Measurements from ENCODE around the gene ZNF512. TPM values are rescaled to one million over a fixed set of nuclear protein-coding genes. Genes with fewer than 3 reads are reported as not detected.

ZNF512 gene
- total RNA-seq, 1 experiment from 2014 or later, result not detected

DNA sequence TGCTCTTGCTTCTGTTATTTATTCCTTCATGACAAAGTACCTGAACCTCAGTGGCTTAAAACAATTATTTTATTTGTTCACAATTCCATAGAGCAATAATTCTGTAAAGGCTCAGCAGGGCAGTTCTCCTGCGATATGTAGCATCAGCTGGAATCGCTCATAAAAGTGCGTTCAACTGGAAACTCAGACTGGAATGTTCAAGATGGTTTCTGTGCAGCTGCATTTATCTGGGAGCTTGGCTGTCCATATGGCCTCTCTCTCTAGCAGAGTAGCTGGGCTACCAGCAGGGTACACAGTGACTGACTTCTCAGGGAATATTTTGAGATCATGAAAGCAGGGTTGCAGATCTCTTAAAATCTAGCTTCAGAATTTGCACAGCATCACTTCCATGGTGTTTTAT, 32.5 kb downstream of the ZNF512 start:
- TF ChIP-seq EZH2phosphoT487 (IDR thresholded peaks at IDR 0.05; ENCODE audit: borderline replicate concordance, low read length) (no peak), EZH2 (IDR thresholded peaks at IDR 0.05; ENCODE audit: low read length, unreplicated experiment) (no peak)
- TF ChIP-seq, protein P1, sequence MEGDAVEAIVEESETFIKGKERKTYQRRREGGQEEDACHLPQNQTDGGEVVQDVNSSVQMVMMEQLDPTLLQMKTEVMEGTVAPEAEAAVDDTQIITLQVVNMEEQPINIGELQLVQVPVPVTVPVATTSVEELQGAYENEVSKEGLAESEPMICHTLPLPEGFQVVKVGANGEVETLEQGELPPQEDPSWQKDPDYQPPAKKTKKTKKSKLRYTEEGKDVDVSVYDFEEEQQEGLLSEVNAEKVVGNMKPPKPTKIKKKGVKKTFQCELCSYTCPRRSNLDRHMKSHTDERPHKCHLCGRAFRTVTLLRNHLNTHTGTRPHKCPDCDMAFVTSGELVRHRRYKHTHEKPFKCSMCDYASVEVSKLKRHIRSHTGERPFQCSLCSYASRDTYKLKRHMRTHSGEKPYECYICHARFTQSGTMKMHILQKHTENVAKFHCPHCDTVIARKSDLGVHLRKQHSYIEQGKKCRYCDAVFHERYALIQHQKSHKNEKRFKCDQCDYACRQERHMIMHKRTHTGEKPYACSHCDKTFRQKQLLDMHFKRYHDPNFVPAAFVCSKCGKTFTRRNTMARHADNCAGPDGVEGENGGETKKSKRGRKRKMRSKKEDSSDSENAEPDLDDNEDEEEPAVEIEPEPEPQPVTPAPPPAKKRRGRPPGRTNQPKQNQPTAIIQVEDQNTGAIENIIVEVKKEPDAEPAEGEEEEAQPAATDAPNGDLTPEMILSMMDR (conservative IDR thresholded peaks at IDR 0.05; ENCODE audit: low read depth, low read length), result no peak
- H4K20me1 ChIP-seq (ENCODE audit: low read length), result no peaks in the 10 kb centered on the region
- CTCF ChIA-PET, result no interaction called here

DNA sequence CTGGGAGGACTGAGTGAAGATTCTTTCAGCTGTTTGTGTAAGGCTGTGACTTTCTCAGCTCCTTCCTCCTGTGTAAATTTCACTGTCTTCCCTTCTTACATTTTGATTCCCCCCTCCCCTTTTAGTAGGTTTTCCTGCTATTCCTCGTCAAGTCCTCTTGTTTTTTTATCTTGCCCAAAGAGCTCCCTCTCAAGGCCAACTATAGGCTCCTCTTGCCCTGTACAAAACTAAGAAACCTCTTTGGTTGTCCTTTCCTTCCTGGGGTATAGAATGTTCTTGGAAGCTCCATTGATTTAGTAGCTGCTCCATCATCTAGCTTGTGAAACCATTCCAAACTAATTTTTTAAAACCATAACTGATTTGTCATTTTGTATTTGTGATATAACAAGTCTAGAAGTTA, 38.7 kb downstream of the ZNF512 start:
- H3K9me3 ChIP-seq (ENCODE audit: low read length), result no peaks in the 10 kb centered on the region
- ATAC-seq (no peak), DNase-seq (no peak)
- H3K9me2 ChIP-seq (replicated peaks; ENCODE audit: low read length), result peaks cover 3% of the 10 kb centered on the region; the same call in 1 of the 2 replicates
- no peaks in the 10 kb centered on the region for H3F3A ChIP-seq (ENCODE audit: low read length, unreplicated experiment)
- peaks cover 17% of the 10 kb centered on the region for H3K4me1 ChIP-seq (ENCODE audit: insufficient read depth, low read length)
- no peaks in the 10 kb centered on the region for H3K79me2 ChIP-seq (ENCODE audit: low read length)
- no peak overlapping the region for H3K4me3 ChIP-seq (ENCODE audit: low read length)
- ChIA-PET POLR2A (ENCODE audit: unreplicated experiment) (no interaction called here), CTCF (interaction anchor here (0.7 kb wide), 1 partner anchor 14 kb away, joined by 3 read pairs; no protein-coding TSS in a partner anchor)
- no peaks in the 10 kb centered on the region for H3K27me3 ChIP-seq (ENCODE audit: low read length)
- H3K9ac ChIP-seq (ENCODE audit: low read length), result no peak overlapping the region
- no peak overlapping the region for H3K27ac ChIP-seq (ENCODE audit: low read length)
- H3K4me2 ChIP-seq (ENCODE audit: low read length), result no peak overlapping the region
- H2AFZ ChIP-seq (ENCODE audit: low read length), result no peak overlapping the region
- no TSS peak for BruUV-seq (replicated peaks)
- no peaks in the 10 kb centered on the region for H3K36me3 ChIP-seq (ENCODE audit: low read depth, low read length)
- H4K20me1 ChIP-seq (ENCODE audit: low read length), result no peaks in the 10 kb centered on the region
- intact Hi-C loops (cut with micrococcal nuclease), result no loop called here
- TF ChIP-seq, protein P1 (conservative IDR thresholded peaks at IDR 0.05; ENCODE audit: low read depth, low read length), result peak; percentile 39; the same call in 1 of the 2 replicates
- TF ChIP-seq EZH2phosphoT487 (IDR thresholded peaks at IDR 0.05; ENCODE audit: borderline replicate concordance, low read length), result no peak

More for the DNA sequence above, 32.5 kb downstream of the ZNF512 start:
- Histone ChIP-seq H3K9ac (ENCODE audit: low read length) (no peak overlapping the region), H2AFZ (ENCODE audit: low read length) (0 out of 2 replicates have a peak overlapping the region, but pooled peaks have one; percentile 14), H3K9me3 (ENCODE audit: low read length) (no peaks in the 10 kb centered on the region), H3K9me2 (replicated peaks; ENCODE audit: low read length) (no peaks in the 10 kb centered on the region), H3K27me3 (ENCODE audit: low read length) (no peaks in the 10 kb centered on the region), H3K79me2 (ENCODE audit: low read length) (no peaks in the 10 kb centered on the region), H3K36me3 (ENCODE audit: low read depth, low read length) (no peaks in the 10 kb centered on the region), H3F3A (ENCODE audit: low read length, unreplicated experiment) (no peaks in the 10 kb centered on the region), H3K4me1 (ENCODE audit: insufficient read depth, low read length) (no peaks in the 10 kb centered on the region), H3K27ac (ENCODE audit: low read length) (no peak overlapping the region), H3K4me3 (ENCODE audit: low read length) (no peak overlapping the region), H3K4me2 (ENCODE audit: low read length) (no peak overlapping the region)
- intact Hi-C loops (cut with micrococcal nuclease), result no loop called here
- no TSS peak for BruUV-seq (replicated peaks)
- POLR2A ChIA-PET (ENCODE audit: unreplicated experiment), result no interaction called here
- ATAC-seq, result no peak; the same call in 1 of the 2 replicates
- no peak for DNase-seq

DNA sequence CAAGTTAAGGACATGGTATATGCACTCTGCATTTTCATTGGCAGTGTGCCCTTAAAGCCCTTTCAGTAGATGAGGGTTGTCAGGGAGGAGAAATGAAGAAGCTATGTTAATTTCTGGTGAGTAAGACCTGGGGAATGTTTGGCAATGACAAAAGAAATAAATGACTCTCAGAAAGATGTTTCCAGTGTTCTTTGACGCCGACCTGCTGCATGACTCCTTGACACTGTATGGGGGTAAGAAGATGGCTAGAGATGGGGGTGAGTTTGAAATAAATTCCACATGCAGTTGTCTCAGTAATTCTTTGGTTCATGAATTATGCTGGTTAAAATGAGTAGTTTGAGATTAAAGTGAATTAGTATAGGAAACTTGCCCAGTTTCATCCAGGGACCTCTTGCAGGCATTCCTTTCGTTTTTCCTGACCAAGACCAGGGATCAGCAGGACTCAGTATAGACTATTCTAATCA, 40.1 kb downstream of the ZNF512 start:
- intact Hi-C loops (cut with micrococcal nuclease), result no loop called here
- peaks cover 31% of the 10 kb centered on the region for H3K4me1 ChIP-seq (ENCODE audit: insufficient read depth, low read length)
- H3F3A ChIP-seq (ENCODE audit: low read length, unreplicated experiment), result no peaks in the 10 kb centered on the region
- H3K9me2 ChIP-seq (replicated peaks; ENCODE audit: low read length), result peaks cover 3% of the 10 kb centered on the region; the same call in 1 of the 2 replicates
- no peaks in the 10 kb centered on the region for H3K9me3 ChIP-seq (ENCODE audit: low read length)
- no peak overlapping the region for H3K27ac ChIP-seq (ENCODE audit: low read length)
- H3K4me3 ChIP-seq (ENCODE audit: low read length), result no peak overlapping the region
- H3K79me2 ChIP-seq (ENCODE audit: low read length), result no peaks in the 10 kb centered on the region
- DNase-seq (peak; percentile 79), ATAC-seq (peak; percentile 56)
- H3K27me3 ChIP-seq (ENCODE audit: low read length), result no peaks in the 10 kb centered on the region
- CTCF ChIA-PET, result no interaction called here
- BruUV-seq (replicated peaks), result no TSS peak
- no peak overlapping the region for H2AFZ ChIP-seq (ENCODE audit: low read length)
- TF ChIP-seq EZH2phosphoT487 (IDR thresholded peaks at IDR 0.05; ENCODE audit: borderline replicate concordance, low read length) (no peak), EZH2 (IDR thresholded peaks at IDR 0.05; ENCODE audit: low read length, unreplicated experiment) (no peak)
- TF ChIP-seq, protein P1 (conservative IDR thresholded peaks at IDR 0.05; ENCODE audit: low read depth, low read length), result no peak
- no peaks in the 10 kb centered on the region for H4K20me1 ChIP-seq (ENCODE audit: low read length)
- H3K9ac ChIP-seq (ENCODE audit: low read length), result no peak overlapping the region
- H3K36me3 ChIP-seq (ENCODE audit: low read depth, low read length), result no peaks in the 10 kb centered on the region
- POLR2A ChIA-PET (ENCODE audit: unreplicated experiment), result interaction anchor here (0.7 kb wide), 1 partner anchor 195 kb away, joined by 3 read pairs; no protein-coding TSS in a partner anchor
- H3K4me2 ChIP-seq (ENCODE audit: low read length), result peak overlapping the region; percentile 15; the same call in 1 of the 2 replicates
